K562 (cell line): ENCODE data around the gene AHSP. TPM values are rescaled to one million over a fixed set of nuclear protein-coding genes. Genes with fewer than 3 reads are reported as not detected.

Experiments
- ATAC-seq: fragments of 200-7000 bp; cut with Tn5 transposase; 3 replicates; pipeline ENCODE4 v1.9.1; 2020; ENCODE audit warnings: moderate library complexity
- BruUV-seq: library from RNA; stranded (reverse); fragments of 400-500 nt; replicated peaks from 2 replicates; lab custom pipeline; 2021; lab: Mats Ljungman, UMichigan
- CTCF ChIA-PET: fragments of 300-600 bp; formaldehyde crosslinking; extraction: SDS; loops from one replicate; lab custom pipeline; 2021; ENCODE audit warnings: low intra/inter-chr PET ratio; lab: Yijun Ruan, JAX
- POLR2A ChIA-PET: fragments of 300-600, 350-650 bp; sonication (Branson Sonifier 250); formaldehyde crosslinking; extraction: SDS; loops from one replicate; lab custom pipeline; 2021; ENCODE audit warnings: antibody characterized with exemption, inconsistent platforms; lab: Yijun Ruan, JAX
- DNase-seq, 4 experiments: peaks; one replicate each; pipeline versions ENCODE4 v3.0.0 to v3.0.0-alpha.2; 2011 to 2018; ENCODE audit warnings: low spot score in 3 of 4, mixed read lengths in 3 of 4; ENCODE audit errors: extremely low read depth in 1 of 4
- FAIRE-seq: peaks from 2 replicates; lab custom pipeline; 2011; peaks lifted over from hg19 to GRCh38; lab: Jason Lieb, UNC
- H2AFZ ChIP-seq: 2 replicates; pipeline ENCODE4 v1.6.0; 2011; ENCODE audit warnings: low read depth, low read length, control low read depth, inconsistent platforms
- H3K27ac ChIP-seq: fragments of 200-600 bp; 3 replicates; pipeline ENCODE4 v1.8.0; 2011; ENCODE audit warnings: low read depth, mild to moderate bottlenecking, control low read depth, inconsistent platforms, low read length, moderate library complexity, mixed read lengths; ENCODE audit errors: extremely low read depth
- H3K27me3 ChIP-seq, 2 experiments: fragments of 300-600 bp in 1 of 2; 2 replicates in 1 of 2; 3 replicates in 1 of 2; pipeline versions ENCODE4 v1.6.0 to v1.8.0; 2011; ENCODE audit warnings: inconsistent platforms in 2 of 2, low read length in 2 of 2, mild to moderate bottlenecking in 1 of 2, mixed read lengths in 1 of 2, moderate library complexity in 1 of 2; ENCODE audit not compliant: control insufficient read depth in 2 of 2, insufficient read depth in 2 of 2
- H3K36me3 ChIP-seq: fragments of 300-600 bp; 3 replicates; pipeline ENCODE4 v1.8.0; 2011; ENCODE audit warnings: mild to moderate bottlenecking, low read length, inconsistent platforms; ENCODE audit not compliant: control insufficient read depth, insufficient read depth
- H3K4me1 ChIP-seq, 2 experiments: fragments of 200-600 bp in 1 of 2; replicated peaks in 1 of 2; 2 replicates in 1 of 2; 3 replicates in 1 of 2; pipeline versions ENCODE4 v1.5.1 to v1.8.0; 2011; ENCODE audit warnings: inconsistent platforms in 2 of 2, low read length in 2 of 2, mild to moderate bottlenecking in 1 of 2, mixed read lengths in 1 of 2, moderate library complexity in 1 of 2; ENCODE audit not compliant: control insufficient read depth in 2 of 2, insufficient read depth in 2 of 2
- H3K4me2 ChIP-seq: 2 replicates; pipeline ENCODE4 v1.6.1; 2011; ENCODE audit warnings: low read length, control low read depth, inconsistent platforms, mixed read lengths; ENCODE audit not compliant: insufficient read depth
- H3K4me3 ChIP-seq: fragments of 200-600 bp; sonication (generic), shearing (Covaris generic); 2 replicates; pipeline ENCODE4 v1.5.1; 2016; ENCODE audit warnings: control low read depth, inconsistent platforms
- H3K79me2 ChIP-seq: fragments of 200-600 bp; 3 replicates; pipeline ENCODE4 v1.8.0; 2011; ENCODE audit warnings: low read length, inconsistent platforms; ENCODE audit not compliant: control insufficient read depth, insufficient read depth
- H3K9ac ChIP-seq, 2 experiments: 2 replicates each; pipeline versions ENCODE4 v1.6.0 to v1.6.1; 2011; ENCODE audit warnings: low read depth in 2 of 2, low read length in 2 of 2, control low read depth in 1 of 2, inconsistent platforms in 1 of 2, mild to moderate bottlenecking in 1 of 2, mixed read lengths in 1 of 2; ENCODE audit not compliant: insufficient read depth in 1 of 2
- H3K9me1 ChIP-seq: one replicate; pipeline ENCODE4 v1.6.0; 2011; ENCODE audit warnings: inconsistent platforms, mild to moderate bottlenecking, low read length, moderate library complexity; ENCODE audit not compliant: control insufficient read depth, insufficient read depth
- H3K9me3 ChIP-seq: replicated peaks from 2 replicates; pipeline ENCODE4 v1.5.1; 2011; ENCODE audit warnings: low read depth, low read length, inconsistent platforms; ENCODE audit not compliant: control insufficient read depth, insufficient read depth
- H4K20me1 ChIP-seq: replicated peaks from 2 replicates; pipeline ENCODE4 v1.6.1; 2011; ENCODE audit warnings: low read length, inconsistent platforms, mixed read lengths; ENCODE audit not compliant: control insufficient read depth, insufficient read depth
- BRD9 ChIP-seq: fragments of 450-650 bp; IDR thresholded peaks from 2 replicates; pipeline ENCODE4 v1.6.1; 2018; ENCODE audit warnings: low read depth; ENCODE audit not compliant: partially characterized antibody
- CBX1 ChIP-seq: sonication (generic); IDR thresholded peaks from 2 replicates; pipeline ENCODE4 v1.6.1; 2016; ENCODE audit warnings: antibody characterized with exemption, low read depth, mild to moderate bottlenecking
- CHD1 ChIP-seq: fragments of 200-600 bp; sonication (generic); IDR thresholded peaks from one replicate; pipeline ENCODE4 v1.6.1; 2012; ENCODE audit warnings: mild to moderate bottlenecking, moderate library complexity, low read length, inconsistent platforms
- NCOA2 ChIP-seq, 2 experiments: fragments of 450-650 bp; IDR thresholded peaks; 2 replicates each; pipeline ENCODE4 v1.6.1; 2018; ENCODE audit warnings: mild to moderate bottlenecking in 2 of 2, moderate library complexity in 1 of 2; ENCODE audit not compliant: partially characterized antibody in 2 of 2
- NR2C2 ChIP-seq, 2 experiments: fragments of 200-800 bp in 1 of 2; sonication (Bioruptor generic) in 1 of 2; sonication (generic) in 1 of 2; formaldehyde crosslinking in 1 of 2; IDR thresholded peaks; 2 replicates each; pipeline versions ENCODE4 v1.6.1 to v1.8.0; 2016 to 2022; ENCODE audit warnings: mild to moderate bottlenecking in 1 of 2, missing compliant biosample characterization in 1 of 2, missing genetic modification characterization in 1 of 2, missing genetic modification reagents in 1 of 2
- RBM22 ChIP-seq: fragments of 200-400 bp; formaldehyde crosslinking; IDR thresholded peaks from 2 replicates; pipeline ENCODE4 v1.6.1; 2018; ENCODE audit warnings: low read length, low read depth; ENCODE audit not compliant: poor library complexity, severe bottlenecking
- RBM39 ChIP-seq: fragments of 200-400 bp; formaldehyde crosslinking; optimal IDR thresholded peaks from 2 replicates; pipeline ENCODE3; 2018; ENCODE audit warnings: low read depth, low read length
- TAL1 ChIP-seq: fragments of 450-650 bp; IDR thresholded peaks from 2 replicates; pipeline ENCODE4 v1.6.1; 2016; ENCODE audit warnings: mild to moderate bottlenecking
- ZFX ChIP-seq: sonication (generic); formaldehyde crosslinking; IDR thresholded peaks from 2 replicates; pipeline ENCODE4 v1.8.0; 2022; ENCODE audit warnings: mild to moderate bottlenecking, missing genetic modification reagents, moderate library complexity
- ZKSCAN1 ChIP-seq: fragments of 150-350 bp; IDR thresholded peaks from 2 replicates; pipeline ENCODE4 v1.6.1; 2016; ENCODE audit warnings: low read depth, low read length
- ZMIZ1 ChIP-seq, 2 experiments: fragments of 150-350 bp in 1 of 2; IDR thresholded peaks; 2 replicates each; pipeline ENCODE4 v1.6.1; 2012 to 2016; ENCODE audit warnings: low read depth in 2 of 2, low read length in 2 of 2, mild to moderate bottlenecking in 1 of 2, moderate library complexity in 1 of 2
- WGBS: fragments of 100-300 bp; shearing (Covaris generic); methylation state at CpG from one replicate; pipeline ENCODE4 v1.1.6; 2016; ENCODE audit warnings: low coverage, mixed read lengths; ENCODE audit not compliant: insufficient coverage; ENCODE audit errors: missing lambda C conversion rate; 5-methylcytosine and 5-hydroxymethylcytosine counted together
- in situ Hi-C: fragments of 300-500 bp; cut with MboI; formaldehyde crosslinking; loops from 4 replicates; pipeline ENCODE4 v1.15.0; 2018; ENCODE audit warnings: inconsistent platforms, mixed read lengths
- intact Hi-C: fragments of 100-400 bp; cut with micrococcal nuclease; formaldehyde crosslinking; loops from 2 replicates; pipeline ENCODE4 v1.14.2; 2022
- polyA plus RNA-seq, 8 experiments: library from polyadenylated mRNA; depleted of rRNA in 4 of 8; stranded (reverse) in 5 of 8; unstranded in 3 of 8; fragments of >200 nt; fragmentation: Nextera tagmentation in 2 of 8; fragmentation: Illumina TruSeq in 1 of 8; extraction: Ambion mirVana in 2 of 8; extraction: Trizol in 1 of 8; gene quantifications; 2 replicates each; pipeline versions ENCODE4 v1.2.1 to v1.2.3, GENCODE V29; 2011 to 2014; ENCODE audit warnings: inconsistent platforms in 1 of 8, missing spikeins in 1 of 8
- total RNA-seq, 7 experiments: library from RNA; depleted of rRNA in 6 of 7; stranded (reverse); fragments of >200 nt in 6 of 7; fragmentation: Illumina TruSeq in 2 of 7; extraction: Trizol in 2 of 7; gene quantifications; 2 replicates each; pipeline versions ENCODE4 v1.2.1 to v1.2.3, GENCODE V29; 2011 to 2021; ENCODE audit warnings: low replicate concordance in 1 of 7
- TF ChIP-seq, protein P1 (sequence below): conservative IDR thresholded peaks from 2 replicates; pipeline ENCODE4 v1.6.1; 2011; ENCODE audit warnings: low read depth, mild to moderate bottlenecking, low read length; ENCODE audit not compliant: control insufficient read depth
- TF ChIP-seq, protein P2 (sequence below): sonication (generic); formaldehyde crosslinking; IDR thresholded peaks from 2 replicates; pipeline ENCODE4 v1.8.1; 2023; ENCODE audit warnings: mild to moderate bottlenecking, missing genetic modification reagents

The AHSP gene
- total and polyA plus RNA-seq, 9 of the 15 experiments (the other 6 are each of a cell fraction or from before 2014, with no cell fraction given): 6.6 to 99.1 (median 25.8) TPM

DNA sequence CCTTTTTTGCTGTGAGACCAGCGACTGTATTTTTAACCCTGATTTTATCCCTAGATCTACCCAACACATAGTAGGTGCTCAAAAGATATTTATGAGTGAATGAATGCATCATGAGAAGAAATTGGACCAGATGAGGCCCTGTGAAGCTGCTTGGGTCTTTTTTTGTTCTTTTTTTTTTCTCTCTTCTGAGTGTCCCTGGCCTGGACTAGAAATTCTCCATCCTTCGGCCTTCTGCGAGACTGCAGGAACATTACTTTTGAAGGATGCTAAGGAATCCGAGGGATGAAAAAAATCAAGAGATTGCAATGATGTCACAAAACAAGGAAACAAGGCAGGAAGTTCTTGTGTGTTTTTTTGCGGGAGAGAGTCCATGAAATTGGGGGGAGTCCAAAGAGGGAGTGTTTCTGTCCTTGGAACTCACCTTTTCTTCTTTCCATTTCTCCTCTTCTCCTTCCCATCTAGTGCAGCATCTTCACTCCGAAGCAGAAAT is 18.9 kb upstream of the AHSP start:
- Histone ChIP-seq H3K36me3 (peaks cover 27% of the 10 kb centered on the region), H3K9me1 (no peaks in the 10 kb centered on the region), H3K27me3 (no peaks in the 10 kb centered on the region), H3K79me2 (peaks cover 35% of the 10 kb centered on the region), H3K4me1 (peaks cover 10 to 24% of the 10 kb centered on the region in 2 experiments; a peak in 4 of 5 replicates), H3K9me3 (peaks cover 5% of the 10 kb centered on the region; the same call in 1 of the 2 replicates), H3K4me2 (peak overlapping the region; percentile 89), H4K20me1 (no peaks in the 10 kb centered on the region), H3K9ac (peak overlapping the region; percentile 97 to 100), H3K27ac (peak overlapping the region; percentile 92), H3K4me3 (peak overlapping the region; percentile 79), H2AFZ (peak overlapping the region; percentile 71; the same call in 1 of the 2 replicates)
- POLR2A ChIA-PET: interaction anchor here (0.5 to 3.9 kb wide), 23 partner anchors 9 to 545 kb away, joined by 3 to 29 read pairs (median 4); partner anchors contain the start of genes AHSP, ARMC5 and ZNF267
- DNase-seq: peak in 1 of 4 experiments; percentile 30
- BruUV-seq: TSS peak; percentile 88
- 1% methylated on average over 6 of the region's 6 CpGs for WGBS
- ATAC-seq: peak; percentile 12
- intact Hi-C loops (loop anchor here (5.0 kb wide), 1 partner anchor 51 kb away; the partner anchor contains the start of gene ARMC5), in situ Hi-C loops (no loop called here)
- CTCF ChIA-PET: no interaction called here
- peak; percentile 58 for FAIRE-seq
- TF ChIP-seq ZKSCAN1 (peak; percentile 88), TAL1 (no peak), BRD9 (peak; percentile 7), NCOA2 (IDR thresholded peaks at IDR 0.05; ENCODE audit: partially characterized antibody in 2 of 2) (no peak), CHD1 (peak; percentile 52), RBM22 (no peak), NR2C2 (CRISPR knock-in tag; IDR thresholded peaks at IDR 0.05) (no peak), NR2C2 (tag; IDR thresholded peaks at IDR 0.05) (0 out of 2 replicates have a peak, but pooled peaks have one; percentile 31), CBX1 (no peak), ZMIZ1 (IDR thresholded peaks at IDR 0.05; ENCODE audit: low read depth in 2 of 2, low read length in 2 of 2) (no peak), ZFX (CRISPR knock-in tag) (peak; percentile 74; the same call in 1 of the 2 replicates), RBM39 (no peak)
- TF ChIP-seq, protein P1, sequence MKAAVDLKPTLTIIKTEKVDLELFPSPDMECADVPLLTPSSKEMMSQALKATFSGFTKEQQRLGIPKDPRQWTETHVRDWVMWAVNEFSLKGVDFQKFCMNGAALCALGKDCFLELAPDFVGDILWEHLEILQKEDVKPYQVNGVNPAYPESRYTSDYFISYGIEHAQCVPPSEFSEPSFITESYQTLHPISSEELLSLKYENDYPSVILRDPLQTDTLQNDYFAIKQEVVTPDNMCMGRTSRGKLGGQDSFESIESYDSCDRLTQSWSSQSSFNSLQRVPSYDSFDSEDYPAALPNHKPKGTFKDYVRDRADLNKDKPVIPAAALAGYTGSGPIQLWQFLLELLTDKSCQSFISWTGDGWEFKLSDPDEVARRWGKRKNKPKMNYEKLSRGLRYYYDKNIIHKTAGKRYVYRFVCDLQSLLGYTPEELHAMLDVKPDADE: no peak
- TF ChIP-seq, protein P2, sequence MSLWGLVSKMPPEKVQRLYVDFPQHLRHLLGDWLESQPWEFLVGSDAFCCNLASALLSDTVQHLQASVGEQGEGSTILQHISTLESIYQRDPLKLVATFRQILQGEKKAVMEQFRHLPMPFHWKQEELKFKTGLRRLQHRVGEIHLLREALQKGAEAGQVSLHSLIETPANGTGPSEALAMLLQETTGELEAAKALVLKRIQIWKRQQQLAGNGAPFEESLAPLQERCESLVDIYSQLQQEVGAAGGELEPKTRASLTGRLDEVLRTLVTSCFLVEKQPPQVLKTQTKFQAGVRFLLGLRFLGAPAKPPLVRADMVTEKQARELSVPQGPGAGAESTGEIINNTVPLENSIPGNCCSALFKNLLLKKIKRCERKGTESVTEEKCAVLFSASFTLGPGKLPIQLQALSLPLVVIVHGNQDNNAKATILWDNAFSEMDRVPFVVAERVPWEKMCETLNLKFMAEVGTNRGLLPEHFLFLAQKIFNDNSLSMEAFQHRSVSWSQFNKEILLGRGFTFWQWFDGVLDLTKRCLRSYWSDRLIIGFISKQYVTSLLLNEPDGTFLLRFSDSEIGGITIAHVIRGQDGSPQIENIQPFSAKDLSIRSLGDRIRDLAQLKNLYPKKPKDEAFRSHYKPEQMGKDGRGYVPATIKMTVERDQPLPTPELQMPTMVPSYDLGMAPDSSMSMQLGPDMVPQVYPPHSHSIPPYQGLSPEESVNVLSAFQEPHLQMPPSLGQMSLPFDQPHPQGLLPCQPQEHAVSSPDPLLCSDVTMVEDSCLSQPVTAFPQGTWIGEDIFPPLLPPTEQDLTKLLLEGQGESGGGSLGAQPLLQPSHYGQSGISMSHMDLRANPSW (CRISPR knock-in tag): no peak
